ENCODE measurements around the gene CSNK1E.
A peak's percentile ranks its signal among the peaks of the same experiment; 100 is the strongest.
"Not testable (repeated sequence)": the region's sequence is repeated elsewhere in the genome, so short reads cannot be mapped to it uniquely, and the experiment has no call there.

The CSNK1E gene

DNA sequence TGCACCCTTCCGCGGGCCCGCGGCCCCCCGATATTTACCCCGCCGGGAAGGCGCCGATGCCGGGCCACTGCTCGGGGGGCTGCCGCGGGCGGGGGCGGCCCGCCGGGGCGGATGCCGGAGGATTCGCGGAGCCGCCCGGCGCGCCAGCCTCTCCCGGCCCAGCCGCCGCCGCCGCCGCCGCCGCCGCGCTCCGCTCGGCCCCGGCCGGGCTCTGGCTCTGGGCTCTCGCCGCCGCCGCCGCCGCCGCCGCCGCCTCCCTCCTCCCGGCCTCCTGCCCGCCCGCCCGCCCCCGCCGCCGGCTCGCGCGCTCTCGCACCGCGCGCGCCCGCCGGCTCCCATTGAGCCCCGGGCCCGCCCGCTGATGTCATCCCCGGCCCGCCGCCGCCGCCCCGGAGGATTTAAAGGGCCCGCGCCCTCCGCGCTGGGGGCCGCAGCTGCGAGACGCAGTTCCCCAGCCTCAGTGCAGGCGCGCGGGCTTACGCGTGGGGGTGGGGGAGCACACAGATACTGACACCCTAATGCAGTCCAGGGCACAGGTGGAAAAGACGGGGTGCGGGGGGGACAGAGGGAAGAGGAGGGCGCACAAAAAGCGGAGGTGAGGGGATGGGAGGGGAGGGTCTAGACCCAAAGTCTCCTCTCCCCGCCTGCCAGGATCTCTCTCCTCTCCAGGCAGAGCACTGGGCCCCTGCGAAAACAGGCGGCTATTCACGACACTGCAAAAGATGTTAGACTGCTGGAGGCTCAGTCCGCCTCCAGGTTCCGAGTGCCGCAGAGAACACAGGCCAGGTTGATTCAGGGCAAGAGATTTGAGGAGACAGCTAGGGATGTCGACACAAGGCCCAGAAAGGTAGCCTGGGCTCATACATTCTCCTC, at the start of gene CSNK1E:
Gene CSNK1E, minus strand, starts transcription at position 312 of the 873 bp plus-strand sequence. CDS start 3,276 bp downstream, outside the sequence.
- peak; percentile 34 to 52 for DNase-seq (ENCODE audit: low read depth in 2 of 2)

DNA sequence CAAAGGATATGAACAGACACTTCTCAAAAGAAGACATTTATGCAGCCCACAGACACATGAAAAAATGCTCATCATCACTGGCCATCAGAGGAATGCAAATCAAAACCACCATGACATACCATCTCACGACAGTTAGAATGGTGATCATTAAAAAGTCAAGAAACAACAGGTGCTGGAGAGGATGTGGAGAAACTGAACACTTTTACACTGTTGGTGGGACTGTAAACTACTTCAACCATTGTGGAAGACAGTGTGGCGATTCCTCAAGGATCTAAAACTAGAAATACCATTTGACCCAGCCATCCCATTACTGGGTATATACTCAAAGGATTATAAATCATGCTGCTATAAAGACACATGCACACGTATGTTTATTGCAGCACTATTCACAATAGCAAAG, 48.6 kb upstream of the CSNK1E start:
- DNase-seq (ENCODE audit: low read depth in 2 of 2), result not testable (repeated sequence)

DNA sequence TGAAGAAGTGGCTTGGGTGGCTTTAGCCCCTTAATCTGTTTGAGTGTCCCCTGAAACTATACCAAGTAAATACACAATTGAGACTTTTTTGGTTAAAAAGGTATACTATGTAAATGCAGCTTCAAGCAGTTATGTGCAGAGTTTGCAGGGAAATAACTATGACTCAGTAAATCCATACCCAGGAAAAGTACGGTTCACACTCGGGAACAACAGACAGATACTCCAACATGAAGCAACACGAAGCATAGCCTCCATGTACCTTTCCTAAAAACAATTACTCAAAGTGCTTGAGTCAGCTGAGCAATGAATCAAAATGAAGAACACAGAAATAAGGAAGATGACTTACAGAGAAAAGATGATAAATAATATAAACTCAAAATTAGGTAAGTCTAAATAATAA, 47.9 kb upstream of the CSNK1E start:
- DNase-seq (ENCODE audit: low read depth in 2 of 2), result not testable (repeated sequence)

- DNase-seq (ENCODE audit: low read depth in 2 of 2), result not testable (repeated sequence)
These were observed 43.3 kb upstream of the CSNK1E start for GRCh38 chr22:38360560-38360959.

DNA sequence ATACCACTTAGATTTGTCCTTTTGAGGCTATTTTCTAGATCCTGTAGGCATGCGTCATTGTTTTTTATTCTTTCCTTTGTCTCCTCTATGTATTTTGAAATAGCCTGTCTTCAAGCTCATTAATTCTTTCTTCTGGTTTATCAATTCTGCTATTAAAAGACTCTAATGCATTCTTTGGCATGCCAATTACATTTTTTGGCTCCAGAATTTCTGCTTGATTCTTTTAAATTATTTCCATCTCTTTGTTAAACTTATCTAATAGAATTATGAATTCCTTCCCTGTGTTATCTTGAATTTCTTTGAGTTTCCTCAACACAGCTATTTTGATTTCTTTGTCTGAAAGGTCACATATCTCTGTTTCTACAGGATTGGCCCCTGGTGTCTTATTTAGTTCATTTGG, 42.6 kb upstream of the CSNK1E start:
- not testable (repeated sequence) for DNase-seq (ENCODE audit: low read depth in 2 of 2)

DNA sequence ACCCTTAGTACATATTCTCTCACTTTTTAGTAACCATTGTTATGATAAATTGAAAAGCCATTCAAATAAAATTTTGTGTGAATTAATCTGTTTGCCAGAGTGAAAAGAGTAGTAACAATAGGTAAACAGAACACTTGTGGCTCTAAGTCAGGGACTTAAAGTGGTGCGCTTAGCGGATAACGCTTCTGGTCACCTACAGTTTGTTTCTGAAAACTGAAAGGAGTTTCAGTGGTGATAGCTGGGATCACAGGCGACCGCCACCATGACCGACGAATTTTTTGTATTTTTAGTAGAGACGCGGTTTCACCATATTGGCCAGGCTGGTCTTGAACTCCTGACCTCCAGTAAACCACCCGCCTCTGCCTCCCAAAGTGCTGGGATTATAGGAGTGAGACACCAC, 40.7 kb upstream of the CSNK1E start:
- DNase-seq (ENCODE audit: low read depth in 2 of 2), result not testable (repeated sequence)

DNA sequence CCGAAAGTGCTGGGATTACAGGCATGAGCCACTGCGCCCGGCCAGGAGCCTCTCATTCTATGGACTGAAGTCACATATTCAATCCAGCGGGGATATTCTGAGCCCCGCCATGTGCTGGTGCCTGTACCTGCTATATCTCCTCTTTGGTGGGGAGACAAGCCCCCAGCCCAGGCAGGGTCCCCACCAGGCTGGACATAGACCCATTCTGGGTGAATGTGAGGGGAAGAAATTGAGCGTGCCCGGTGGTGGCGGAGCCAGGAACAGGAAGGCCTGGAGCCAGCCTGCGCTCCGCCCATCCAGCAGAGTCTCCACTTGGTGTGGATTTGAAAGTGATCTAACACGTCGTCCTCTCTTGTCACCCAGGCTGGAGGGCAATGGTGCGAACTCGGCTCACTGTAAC, 38.0 kb upstream of the CSNK1E start:
- DNase-seq (ENCODE audit: low read depth in 2 of 2), result no peak

DNA sequence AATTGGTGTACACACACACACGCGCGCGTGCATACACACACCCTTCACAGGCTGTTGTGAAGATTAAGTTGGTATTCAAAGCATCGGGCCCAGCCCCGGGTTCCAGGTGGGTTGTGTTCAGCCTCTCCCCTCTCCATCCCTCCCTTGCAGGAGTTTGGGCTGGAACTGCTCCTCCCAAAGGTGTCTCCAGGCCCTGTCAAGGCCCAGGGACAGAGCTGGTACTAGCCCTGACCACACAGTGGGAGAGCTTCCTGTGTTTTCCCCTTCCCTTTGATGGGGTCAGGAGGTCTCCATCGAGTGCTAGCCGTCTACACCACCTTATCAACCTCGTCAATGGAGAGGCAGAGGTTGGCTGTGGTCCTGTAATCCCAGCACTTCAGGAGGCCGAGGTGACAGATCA, 36.5 kb upstream of the CSNK1E start:
- no peak for DNase-seq (ENCODE audit: low read depth in 2 of 2)

GRCh38 chr22:38353142-38353629, 36.0 kb upstream of the CSNK1E start:
- peak; percentile 16 to 38 for DNase-seq (ENCODE audit: low read depth in 2 of 2)

GRCh38 chr22:38352436-38352835, 35.2 kb upstream of the CSNK1E start:
- no peak for DNase-seq (ENCODE audit: low read depth in 2 of 2)

GRCh38 chr22:38350444-38351359, 33.5 kb upstream of the CSNK1E start:
- DNase-seq (ENCODE audit: low read depth in 2 of 2), result no peak

GRCh38 chr22:38348751-38349496, 31.7 kb upstream of the CSNK1E start:
- DNase-seq (ENCODE audit: low read depth in 2 of 2), result no peak

- DNase-seq (ENCODE audit: low read depth in 2 of 2), result no peak
These were observed 30.9 kb upstream of the CSNK1E start for GRCh38 chr22:38347944-38348750.

DNA sequence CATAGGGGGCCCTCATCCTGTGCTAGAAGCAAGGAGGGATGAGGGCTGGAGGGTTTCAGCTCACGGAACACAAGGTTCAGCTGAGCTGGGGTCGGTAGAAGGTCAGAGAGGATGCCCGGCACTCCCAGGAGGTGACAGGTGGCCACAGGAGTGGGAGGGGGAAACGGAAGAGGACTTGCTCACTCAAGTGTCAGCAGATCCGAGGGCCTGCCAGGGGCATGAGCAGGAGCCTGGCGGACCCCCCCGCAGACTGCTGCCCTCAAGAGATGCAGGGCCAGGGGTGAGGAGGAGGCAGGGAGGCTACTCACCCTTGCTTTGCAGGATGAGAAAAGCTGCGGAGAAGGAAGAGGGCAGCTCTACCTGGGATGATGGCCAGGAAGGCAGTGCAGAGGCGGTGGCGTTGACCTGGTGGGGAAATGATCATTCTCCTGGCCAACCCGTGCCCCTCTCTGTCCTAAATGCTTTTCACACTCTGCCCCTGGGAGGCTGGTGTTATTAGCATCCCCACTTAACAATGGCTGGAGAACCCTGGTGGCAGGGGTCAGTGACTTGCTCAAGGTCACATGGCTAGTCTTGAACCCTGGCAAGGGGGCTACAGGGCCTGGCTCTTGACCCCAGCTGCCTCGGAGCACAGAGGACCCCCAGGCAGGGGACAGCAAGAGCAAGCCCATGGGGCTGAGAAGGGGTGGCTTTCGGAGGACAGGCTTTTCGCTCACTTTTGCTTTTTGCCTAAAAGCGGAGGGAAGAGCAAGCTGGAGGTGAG, 30.1 kb upstream of the CSNK1E start:
- no peak for DNase-seq (ENCODE audit: low read depth in 2 of 2)

- DNase-seq (ENCODE audit: low read depth in 2 of 2), result no peak
These were observed 29.3 kb upstream of the CSNK1E start for GRCh38 chr22:38346506-38346905.

- no peak for DNase-seq (ENCODE audit: low read depth in 2 of 2)
These were observed 28.5 kb upstream of the CSNK1E start for GRCh38 chr22:38345782-38346181.

DNA sequence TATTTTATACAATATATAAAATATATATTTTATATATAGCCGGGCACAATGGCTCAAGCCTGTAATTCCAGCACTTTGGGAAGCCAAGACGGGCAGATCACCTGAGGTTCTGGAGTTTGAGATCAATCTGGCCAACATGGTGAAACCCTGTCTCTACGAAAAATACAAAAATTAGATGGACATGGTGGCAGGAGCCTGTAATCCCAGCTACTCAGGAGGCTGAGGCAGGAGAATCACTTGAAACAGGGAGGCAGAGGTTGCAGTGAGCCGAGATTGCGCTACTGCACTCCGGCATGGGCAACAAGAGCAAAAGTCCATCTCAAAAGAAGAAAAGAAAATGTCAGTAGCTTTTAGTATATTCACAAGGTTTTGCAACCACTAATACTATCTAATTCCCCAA, 22.7 kb upstream of the CSNK1E start:
- not testable (repeated sequence) for DNase-seq (ENCODE audit: low read depth in 2 of 2)

DNA sequence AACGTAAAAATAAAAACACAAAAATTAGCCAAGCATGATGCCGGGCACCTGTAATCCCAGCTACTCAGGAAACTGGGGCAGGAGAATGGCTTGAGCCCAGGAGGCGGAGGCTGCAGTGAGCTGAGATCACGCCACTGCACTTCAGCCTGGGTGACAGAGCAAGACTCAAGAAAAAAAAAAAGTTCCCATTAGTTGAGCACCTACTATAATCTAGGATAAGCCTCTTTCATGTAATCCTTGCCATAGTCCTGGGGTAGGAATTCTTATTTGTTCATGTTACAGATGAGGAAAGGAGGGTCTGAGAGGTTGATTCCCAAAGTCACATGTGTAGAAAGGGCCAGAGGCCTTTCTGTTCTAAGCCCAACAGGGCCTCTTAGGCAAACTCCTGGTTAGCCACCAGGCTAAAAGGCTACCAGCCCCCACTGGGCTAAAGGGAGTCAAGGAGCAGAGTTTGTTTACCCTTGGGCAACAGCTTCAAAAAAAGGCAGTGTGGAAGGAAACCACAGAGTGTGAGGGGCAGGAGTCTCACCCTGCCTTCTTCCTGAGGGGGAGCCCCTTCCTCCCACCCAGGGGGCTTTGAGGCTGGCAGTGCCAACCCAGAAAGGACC, 21.6 kb upstream of the CSNK1E start:
- no peak for DNase-seq (ENCODE audit: low read depth in 2 of 2)

- DNase-seq (ENCODE audit: low read depth in 2 of 2), result no peak
These were observed 19.5 kb upstream of the CSNK1E start for GRCh38 chr22:38336699-38337098.

DNA sequence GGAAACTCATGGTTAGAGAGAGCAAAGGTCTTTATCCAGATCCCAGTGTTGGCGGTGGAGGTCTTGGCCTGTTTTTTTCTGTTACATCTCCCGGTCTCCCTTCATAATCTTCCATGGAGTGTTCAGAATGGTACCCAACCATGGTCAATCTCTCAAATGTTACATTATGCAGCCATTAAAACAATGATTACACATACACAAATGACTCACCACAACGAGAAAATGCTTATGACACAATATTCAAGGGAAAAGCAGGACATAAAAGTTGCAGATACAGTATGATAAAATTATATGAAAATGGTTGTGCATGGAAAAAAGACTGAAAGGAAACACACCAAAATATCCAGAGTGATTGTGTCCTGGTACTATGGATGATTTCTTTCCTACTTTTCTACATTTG, 17.8 kb upstream of the CSNK1E start:
- DNase-seq (ENCODE audit: low read depth in 2 of 2), result no peak
